NCI-H2171 treated with DMSO at 0.1 percent for 48 hours (cell line): ENCODE measurements around the gene CYBC1.
A peak's percentile ranks its signal among the peaks of the same experiment; 100 is the strongest.

Source experiments
- DNase-seq: peaks from one replicate; lab custom pipeline; 2025; lab: John Stamatoyannopoulos, UW

The CYBC1 gene

GRCh38 chr17:82450357-82451106, at the start of gene CYBC1:
CYBC1 (minus strand) TSS chr17:82450752; CDS start chr17:82449254, 1,498 bp downstream.
- peak; percentile 87 for DNase-seq

GRCh38 chr17:82497483-82498405, 47.2 kb upstream of the CYBC1 start:
- DNase-seq = peak; percentile 64

GRCh38 chr17:82496529-82497434, 46.2 kb upstream of the CYBC1 start:
- DNase-seq = peak; percentile 89

GRCh38 chr17:82495844-82496528, 45.4 kb upstream of the CYBC1 start:
- no peak for DNase-seq

GRCh38 chr17:82494236-82495055, 43.9 kb upstream of the CYBC1 start:
- DNase-seq = peak; percentile 80

- DNase-seq = no peak
Observed at GRCh38 chr17:82493226-82493781, 42.8 kb upstream of the CYBC1 start.

- DNase-seq = no peak
Observed at GRCh38 chr17:82492643-82493225, 42.2 kb upstream of the CYBC1 start.

- DNase-seq = no peak
Observed at GRCh38 chr17:82491533-82491932, 41.0 kb upstream of the CYBC1 start.

- DNase-seq = no peak
Observed at GRCh38 chr17:82491196-82491530, 40.6 kb upstream of the CYBC1 start.

GRCh38 chr17:82490512-82491195, 40.1 kb upstream of the CYBC1 start:
- DNase-seq = peak; percentile 71

GRCh38 chr17:82489851-82490511, 39.4 kb upstream of the CYBC1 start:
- DNase-seq = peak; percentile 70

GRCh38 chr17:82489117-82489516, 38.6 kb upstream of the CYBC1 start:
- DNase-seq = no peak

GRCh38 chr17:82487910-82488309, 37.4 kb upstream of the CYBC1 start:
- no peak for DNase-seq

GRCh38 chr17:82486231-82487094, 35.9 kb upstream of the CYBC1 start:
- DNase-seq = no peak

- DNase-seq = no peak
Observed at GRCh38 chr17:82483836-82484235, 33.3 kb upstream of the CYBC1 start.

- DNase-seq = no peak
Observed at GRCh38 chr17:82483204-82483660, 32.7 kb upstream of the CYBC1 start.

GRCh38 chr17:82480318-82480717, 29.8 kb upstream of the CYBC1 start:
- DNase-seq = no peak

- no peak for DNase-seq
Observed at GRCh38 chr17:82479602-82480001, 29.1 kb upstream of the CYBC1 start.
